Measurements from ENCODE around the gene PHKA1. TPM values are rescaled to one million over a fixed set of nuclear protein-coding genes. Genes with fewer than 3 reads are reported as not detected.

The PHKA1 gene
- total RNA-seq, 1 experiment from 2014 or later, result 9.1 TPM

- intact Hi-C loops (cut with micrococcal nuclease), result no loop called here
- Mint-ChIP-seq H3K27me3 (ENCODE audit: insufficient read depth, unreplicated experiment) (peaks cover 33% of the 10 kb centered on the region), H3K36me3 (ENCODE audit: insufficient read depth, unreplicated experiment) (no peaks in the 10 kb centered on the region), H3K4me1 (ENCODE audit: insufficient read depth, unreplicated experiment) (peaks cover 6% of the 10 kb centered on the region), H3K9me3 (ENCODE audit: unreplicated experiment) (no peaks in the 10 kb centered on the region), H3K27ac (ENCODE audit: low read depth, unreplicated experiment) (no peak overlapping the region), H3K4me3 (ENCODE audit: unreplicated experiment) (no peak overlapping the region)
- POLR2A ChIA-PET, result no interaction called here
- DNase-seq (ENCODE audit: unreplicated experiment), result no peak
- CTCF ChIA-PET, result interaction anchor here (0.7 kb wide), 1 partner anchor 11 kb away, joined by 4 read pairs; no protein-coding TSS in a partner anchor
- TF ChIP-seq CTCF (IDR thresholded peaks at IDR 0.05; ENCODE audit: unreplicated experiment), result no peak
- BruUV-seq (replicated peaks), result no TSS peak
Observed at GRCh38 chrX:72666451-72666850, 47.7 kb downstream of the PHKA1 start.

GRCh38 chrX:72663737-72664136 is 50.4 kb downstream of the PHKA1 start:
- no peak for TF ChIP-seq CTCF (IDR thresholded peaks at IDR 0.05; ENCODE audit: unreplicated experiment)
- ChIA-PET POLR2A (no interaction called here), CTCF (no interaction called here)
- H3K27ac Mint-ChIP-seq (ENCODE audit: low read depth, unreplicated experiment), result no peak overlapping the region
- H3K4me3 Mint-ChIP-seq (ENCODE audit: unreplicated experiment), result no peak overlapping the region
- intact Hi-C loops (cut with micrococcal nuclease), result no loop called here
- no TSS peak for BruUV-seq (replicated peaks)
- H3K27me3 Mint-ChIP-seq (ENCODE audit: insufficient read depth, unreplicated experiment), result peaks cover 51% of the 10 kb centered on the region
- H3K4me1 Mint-ChIP-seq (ENCODE audit: insufficient read depth, unreplicated experiment), result peaks cover 6% of the 10 kb centered on the region
- no peaks in the 10 kb centered on the region for H3K36me3 Mint-ChIP-seq (ENCODE audit: insufficient read depth, unreplicated experiment)
- H3K9me3 Mint-ChIP-seq (ENCODE audit: unreplicated experiment), result no peaks in the 10 kb centered on the region
- DNase-seq (ENCODE audit: unreplicated experiment), result no peak

- Mint-ChIP-seq H3K27ac (ENCODE audit: low read depth, unreplicated experiment) (no peak overlapping the region), H3K4me1 (ENCODE audit: insufficient read depth, unreplicated experiment) (peaks cover 6% of the 10 kb centered on the region), H3K4me3 (ENCODE audit: unreplicated experiment) (no peak overlapping the region), H3K36me3 (ENCODE audit: insufficient read depth, unreplicated experiment) (no peaks in the 10 kb centered on the region), H3K27me3 (ENCODE audit: insufficient read depth, unreplicated experiment) (peaks cover 58% of the 10 kb centered on the region), H3K9me3 (ENCODE audit: unreplicated experiment) (no peaks in the 10 kb centered on the region)
- intact Hi-C loops (cut with micrococcal nuclease), result no loop called here
- POLR2A ChIA-PET, result no interaction called here
- BruUV-seq (replicated peaks), result no TSS peak
- DNase-seq (ENCODE audit: unreplicated experiment), result no peak
- CTCF ChIA-PET, result no interaction called here
- TF ChIP-seq CTCF (IDR thresholded peaks at IDR 0.05; ENCODE audit: unreplicated experiment), result no peak
Observed at GRCh38 chrX:72662020-72662747, 51.9 kb downstream of the PHKA1 start.

GRCh38 chrX:72659723-72660122 is 54.4 kb downstream of the PHKA1 start:
- Mint-ChIP-seq H3K27me3 (ENCODE audit: insufficient read depth, unreplicated experiment) (peaks cover 46% of the 10 kb centered on the region), H3K9me3 (ENCODE audit: unreplicated experiment) (no peaks in the 10 kb centered on the region), H3K4me1 (ENCODE audit: insufficient read depth, unreplicated experiment) (peaks cover 6% of the 10 kb centered on the region), H3K36me3 (ENCODE audit: insufficient read depth, unreplicated experiment) (peaks cover 4% of the 10 kb centered on the region), H3K4me3 (ENCODE audit: unreplicated experiment) (no peak overlapping the region), H3K27ac (ENCODE audit: low read depth, unreplicated experiment) (no peak overlapping the region)
- POLR2A ChIA-PET, result no interaction called here
- DNase-seq (ENCODE audit: unreplicated experiment), result no peak
- intact Hi-C loops (cut with micrococcal nuclease), result no loop called here
- TF ChIP-seq CTCF (IDR thresholded peaks at IDR 0.05; ENCODE audit: unreplicated experiment), result no peak
- CTCF ChIA-PET, result no interaction called here
- no TSS peak for BruUV-seq (replicated peaks)

Data from MCF 10A (cell line).